Activated T-cell treated with anti-CD3 and anti-CD28 coated beads, Interleukin-2, amount 50 U/mL, for 4 hours (primary cell): ENCODE data around the gene TSSK3. TPM values are rescaled to one million over a fixed set of nuclear protein-coding genes. Genes with fewer than 3 reads are reported as not detected.
A peak's percentile ranks its signal among the peaks of the same experiment; 100 is the strongest.
"Not testable (repeated sequence)": the region's sequence is repeated elsewhere in the genome, so short reads cannot be mapped to it uniquely, and the experiment has no call there.

Experiments used
- ATAC-seq, 2 donors: fragments of 200-7000 bp; cut with Tn5 transposase; one replicate each; pipeline ENCODE4 v1.10.0; 2021
- DNase-seq: peaks from one replicate; pipeline ENCODE4 v3.0.0-alpha.2; 2020
- H3K27me3 Mint-ChIP-seq: one replicate; pipeline ENCODE4 v1.8.0; 2021; ENCODE audit warnings: low read depth, mixed read lengths
- H3K36me3 Mint-ChIP-seq: one replicate; pipeline ENCODE4 v1.8.0; 2022; ENCODE audit warnings: mixed read lengths; ENCODE audit not compliant: insufficient read depth
- H3K4me1 Mint-ChIP-seq: one replicate; pipeline ENCODE4 v1.8.0; 2021; ENCODE audit warnings: low read depth, mixed read lengths
- H3K4me3 Mint-ChIP-seq: one replicate; pipeline ENCODE4 v1.8.0; 2021; ENCODE audit warnings: mild to moderate bottlenecking, moderate library complexity, mixed read lengths
- H3K9me3 Mint-ChIP-seq: one replicate; pipeline ENCODE4 v1.8.0; 2021; ENCODE audit warnings: mixed read lengths
- total RNA-seq, 3 donors: library from RNA; stranded (reverse); gene quantifications; one replicate each; pipeline ENCODE4 v1.2.1, GENCODE V29; 2021

The TSSK3 gene
- total RNA-seq, 3 donors from 2014 or later: 0.71 to 0.98 (median 0.92) TPM

DNA sequence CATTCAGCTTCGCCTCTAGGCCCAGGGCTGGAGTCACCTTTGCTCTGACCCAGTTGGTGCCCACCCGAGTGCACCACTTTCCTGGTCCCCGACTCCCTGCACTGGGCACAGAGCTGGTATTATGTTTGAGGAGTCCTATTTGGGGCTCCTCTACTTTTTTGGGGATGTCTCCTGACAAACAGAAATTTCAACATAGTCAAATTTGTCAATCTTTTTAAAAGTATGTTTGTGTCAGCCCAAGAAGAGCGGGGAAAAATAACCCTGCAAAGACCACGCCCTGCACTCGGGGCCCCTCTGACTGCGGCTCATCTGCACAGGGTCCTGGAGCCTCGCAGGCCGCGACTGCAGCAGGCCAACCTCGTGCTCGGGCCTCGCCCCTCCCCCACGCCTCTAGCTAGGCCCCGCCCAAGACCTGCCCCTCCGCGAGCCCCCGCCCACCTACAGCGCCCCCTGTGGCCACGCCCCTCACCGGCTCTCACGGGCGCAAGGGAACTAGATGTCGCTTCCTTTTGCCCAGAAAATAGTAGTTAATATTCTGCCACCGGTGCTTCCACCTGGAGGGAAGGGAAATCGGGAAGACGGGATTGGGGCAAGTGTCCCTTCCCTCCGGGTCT is 11.4 kb upstream of the TSSK3 start:
- Mint-ChIP-seq H3K4me1 (peaks cover 44% of the 10 kb centered on the region), H3K36me3 (no peaks in the 10 kb centered on the region), H3K4me3 (peak overlapping the region; percentile 83), H3K27me3 (no peaks in the 10 kb centered on the region), H3K9me3 (no peaks in the 10 kb centered on the region)
- ATAC-seq (peak; percentile 71 to 72), DNase-seq (peak; percentile 77)

GRCh38 chr1:32351399-32352238 is 10.7 kb upstream of the TSSK3 start:
- Mint-ChIP-seq H3K27me3 (no peaks in the 10 kb centered on the region), H3K4me1 (peaks cover 37% of the 10 kb centered on the region), H3K9me3 (no peaks in the 10 kb centered on the region), H3K4me3 (peak overlapping the region; percentile 83), H3K36me3 (no peaks in the 10 kb centered on the region)
- DNase-seq (peak; percentile 87), ATAC-seq (peak; percentile 96 to 97)

GRCh38 chr1:32352239-32352745 is 10.0 kb upstream of the TSSK3 start:
- ATAC-seq: no peak
- DNase-seq: no peak
- Mint-ChIP-seq H3K36me3 (no peaks in the 10 kb centered on the region), H3K4me3 (peak overlapping the region; percentile 83), H3K4me1 (peaks cover 37% of the 10 kb centered on the region), H3K9me3 (no peaks in the 10 kb centered on the region), H3K27me3 (no peaks in the 10 kb centered on the region)

DNA sequence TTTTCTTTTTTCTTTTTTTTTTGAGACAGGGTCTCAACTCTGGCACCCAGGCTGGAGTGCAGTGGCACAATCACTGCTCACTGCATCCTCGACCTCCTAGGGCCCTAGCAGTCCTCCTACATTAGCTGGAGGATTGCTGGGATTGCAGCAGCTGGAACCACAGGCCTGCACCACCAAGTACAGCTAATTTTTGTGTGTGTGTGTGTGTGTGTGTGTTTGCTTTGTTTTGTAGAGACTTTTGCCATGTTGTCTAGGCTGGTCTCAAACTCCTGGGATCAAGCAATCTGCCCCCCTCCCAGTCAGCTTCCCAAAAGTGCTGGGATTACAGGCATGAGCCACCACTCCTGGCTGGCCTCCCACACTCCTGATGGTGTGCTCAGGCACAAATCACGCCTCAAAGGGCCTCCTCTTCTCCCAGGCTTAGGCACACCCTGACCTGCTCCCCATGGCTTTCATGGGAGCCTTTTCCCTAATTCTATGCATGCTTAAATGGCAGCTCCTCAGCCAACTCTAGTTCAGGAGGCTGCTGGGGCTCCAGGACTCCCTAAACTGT is 9.4 kb upstream of the TSSK3 start:
- Mint-ChIP-seq H3K36me3 (no peaks in the 10 kb centered on the region), H3K4me1 (peaks cover 37% of the 10 kb centered on the region), H3K9me3 (no peaks in the 10 kb centered on the region), H3K4me3 (peak overlapping the region; percentile 83), H3K27me3 (no peaks in the 10 kb centered on the region)
- DNase-seq (no peak), ATAC-seq (no peak)

DNA sequence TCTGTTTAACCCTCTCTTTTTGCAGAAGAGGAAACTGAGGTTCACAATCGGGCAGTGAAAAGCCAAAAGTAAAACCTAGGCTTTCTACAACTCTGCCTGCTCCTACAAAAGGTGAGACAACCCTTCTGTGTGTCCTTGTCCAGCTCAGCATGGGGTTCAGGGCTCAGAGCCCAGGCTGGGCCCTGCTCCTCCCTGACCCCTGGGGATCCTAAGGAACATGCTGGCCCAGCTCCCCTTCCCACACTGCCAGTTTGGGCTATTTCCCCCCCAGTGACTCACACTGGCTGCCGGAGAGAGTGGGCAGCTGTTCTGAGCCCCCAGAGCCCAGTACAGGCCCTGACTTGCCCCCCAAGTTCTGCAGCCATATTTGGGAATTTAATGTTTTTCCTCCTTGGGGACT is 8.9 kb upstream of the TSSK3 start:
- peaks cover 33% of the 10 kb centered on the region for H3K4me1 Mint-ChIP-seq
- H3K4me3 Mint-ChIP-seq: peak overlapping the region; percentile 83
- DNase-seq (no peak), ATAC-seq (no peak)
- no peaks in the 10 kb centered on the region for H3K36me3 Mint-ChIP-seq
- H3K27me3 Mint-ChIP-seq: no peaks in the 10 kb centered on the region
- no peaks in the 10 kb centered on the region for H3K9me3 Mint-ChIP-seq

DNA sequence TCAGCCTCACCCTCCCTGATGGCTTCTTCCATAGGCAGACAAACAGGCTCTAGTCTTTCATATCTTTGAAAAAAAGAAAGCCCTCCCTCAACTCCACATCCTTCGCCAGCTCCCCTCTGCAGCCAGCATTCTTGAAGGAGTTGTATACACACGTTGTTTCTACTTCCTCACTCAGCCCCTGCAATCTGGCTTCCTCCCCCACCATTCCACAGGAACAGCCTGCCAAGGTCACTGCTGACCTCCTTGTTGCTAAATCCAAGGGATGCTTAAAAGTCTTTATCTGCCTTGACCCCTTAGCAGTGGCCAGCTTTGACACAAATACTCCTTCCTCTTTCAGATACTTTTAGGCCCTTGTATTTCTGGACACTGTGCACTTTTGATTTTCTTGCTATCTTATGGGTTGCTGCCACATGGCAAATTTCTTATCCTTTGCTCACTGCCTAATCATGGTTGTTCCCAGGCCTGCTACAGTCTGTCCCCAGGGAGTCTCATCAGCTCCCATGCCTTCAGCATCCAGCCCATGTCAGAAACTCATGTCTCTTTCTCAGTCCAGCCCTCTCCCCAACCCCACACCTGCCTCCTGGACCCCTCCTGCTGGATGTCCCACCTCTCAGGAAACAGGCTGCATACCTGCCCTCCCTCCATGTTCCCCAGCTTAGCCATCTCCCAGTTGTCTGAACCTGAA is 8.3 kb upstream of the TSSK3 start:
- H3K4me1 Mint-ChIP-seq: peaks cover 28% of the 10 kb centered on the region
- H3K27me3 Mint-ChIP-seq: no peaks in the 10 kb centered on the region
- peak overlapping the region; percentile 83 for H3K4me3 Mint-ChIP-seq
- H3K36me3 Mint-ChIP-seq: no peaks in the 10 kb centered on the region
- no peaks in the 10 kb centered on the region for H3K9me3 Mint-ChIP-seq
- ATAC-seq (no peak), DNase-seq (no peak)

DNA sequence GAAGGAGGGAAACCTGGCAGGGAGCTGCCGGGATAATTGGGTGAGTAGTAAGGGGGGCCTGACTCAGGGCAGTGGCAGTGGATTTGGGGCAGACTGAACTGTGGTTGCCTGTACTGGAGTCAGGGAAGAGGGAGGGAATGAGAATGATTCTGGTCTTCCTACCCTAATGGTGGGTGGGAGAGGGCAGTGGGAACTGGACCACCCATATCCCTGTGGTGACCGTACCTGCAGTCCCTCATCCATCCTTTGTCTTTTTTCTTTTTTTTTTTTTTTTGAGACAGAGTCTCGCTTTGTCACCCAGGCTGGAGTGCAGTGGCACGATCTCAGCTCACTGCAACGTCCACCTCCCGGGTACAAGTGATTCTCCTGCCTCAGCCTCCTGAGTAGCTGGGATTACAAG is 6.6 kb upstream of the TSSK3 start:
- not testable (repeated sequence) for H3K27me3 Mint-ChIP-seq, ATAC-seq, H3K9me3 Mint-ChIP-seq, H3K4me3 Mint-ChIP-seq, DNase-seq, H3K36me3 Mint-ChIP-seq
- H3K4me1 Mint-ChIP-seq: peaks cover 24% of the 10 kb centered on the region

DNA sequence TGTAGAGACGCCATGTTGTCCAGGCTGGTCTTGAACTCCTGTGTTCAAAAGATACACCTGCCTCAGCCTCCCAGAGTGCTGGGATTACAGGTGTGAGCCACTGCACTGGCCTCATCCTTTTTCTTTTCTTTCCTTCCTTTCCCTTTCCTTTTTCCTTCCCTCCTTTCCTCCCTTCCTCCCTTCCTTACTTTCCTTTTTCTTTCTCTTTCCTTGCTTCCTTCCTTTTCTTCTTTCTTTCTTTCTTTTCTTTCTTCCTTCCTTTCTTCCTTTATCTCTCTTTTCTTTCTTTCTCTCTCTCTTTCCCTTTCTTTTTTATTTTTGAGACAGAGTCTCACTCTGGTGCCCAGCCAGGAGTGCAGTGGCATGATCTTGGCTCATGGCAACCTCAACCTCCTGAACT is 5.9 kb upstream of the TSSK3 start:
- DNase-seq (no peak), ATAC-seq (no peak)
- H3K4me1 Mint-ChIP-seq: peaks cover 27% of the 10 kb centered on the region
- H3K36me3 Mint-ChIP-seq: peaks cover 4% of the 10 kb centered on the region
- H3K9me3 Mint-ChIP-seq: no peaks in the 10 kb centered on the region
- H3K27me3 Mint-ChIP-seq: peaks cover 4% of the 10 kb centered on the region
- no peak overlapping the region for H3K4me3 Mint-ChIP-seq

GRCh38 chr1:32357614-32358013 is 4.7 kb upstream of the TSSK3 start:
- Mint-ChIP-seq H3K27me3 (peaks cover 4% of the 10 kb centered on the region), H3K4me1 (peaks cover 28% of the 10 kb centered on the region), H3K9me3 (no peaks in the 10 kb centered on the region), H3K4me3 (no peak overlapping the region), H3K36me3 (peaks cover 4% of the 10 kb centered on the region)
- DNase-seq (no peak), ATAC-seq (no peak)

GRCh38 chr1:32358435-32358834 is 3.9 kb upstream of the TSSK3 start:
- Mint-ChIP-seq H3K27me3 (peaks cover 4% of the 10 kb centered on the region), H3K36me3 (peaks cover 6% of the 10 kb centered on the region), H3K4me3 (no peak overlapping the region), H3K9me3 (no peaks in the 10 kb centered on the region), H3K4me1 (peaks cover 25% of the 10 kb centered on the region)
- DNase-seq: no peak
- no peak for ATAC-seq

DNA sequence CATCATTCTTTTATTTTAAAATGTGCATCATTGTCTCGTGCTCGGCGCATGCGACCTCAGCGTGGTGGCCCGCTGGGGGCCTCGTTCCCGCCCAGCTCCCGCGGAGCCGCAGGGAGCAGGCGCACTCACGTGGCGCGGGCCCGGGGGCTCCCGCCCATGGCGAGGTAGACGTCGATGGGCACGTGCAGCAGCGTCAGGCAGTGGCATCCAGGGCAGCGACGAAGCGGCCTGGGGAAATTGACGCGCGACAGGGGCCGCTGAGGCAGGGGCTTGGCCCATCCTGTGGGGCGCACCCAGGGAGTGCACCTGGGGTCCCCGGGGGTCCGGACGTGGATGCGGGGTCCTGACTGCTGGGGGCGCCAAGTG is 1.0 kb upstream of the TSSK3 start:
- no peak for DNase-seq
- no peak for ATAC-seq
- H3K27me3 Mint-ChIP-seq: peaks cover 4% of the 10 kb centered on the region
- H3K4me1 Mint-ChIP-seq: peaks cover 19% of the 10 kb centered on the region
- no peak overlapping the region for H3K4me3 Mint-ChIP-seq
- peaks cover 9% of the 10 kb centered on the region for H3K36me3 Mint-ChIP-seq
- H3K9me3 Mint-ChIP-seq: no peaks in the 10 kb centered on the region

DNA sequence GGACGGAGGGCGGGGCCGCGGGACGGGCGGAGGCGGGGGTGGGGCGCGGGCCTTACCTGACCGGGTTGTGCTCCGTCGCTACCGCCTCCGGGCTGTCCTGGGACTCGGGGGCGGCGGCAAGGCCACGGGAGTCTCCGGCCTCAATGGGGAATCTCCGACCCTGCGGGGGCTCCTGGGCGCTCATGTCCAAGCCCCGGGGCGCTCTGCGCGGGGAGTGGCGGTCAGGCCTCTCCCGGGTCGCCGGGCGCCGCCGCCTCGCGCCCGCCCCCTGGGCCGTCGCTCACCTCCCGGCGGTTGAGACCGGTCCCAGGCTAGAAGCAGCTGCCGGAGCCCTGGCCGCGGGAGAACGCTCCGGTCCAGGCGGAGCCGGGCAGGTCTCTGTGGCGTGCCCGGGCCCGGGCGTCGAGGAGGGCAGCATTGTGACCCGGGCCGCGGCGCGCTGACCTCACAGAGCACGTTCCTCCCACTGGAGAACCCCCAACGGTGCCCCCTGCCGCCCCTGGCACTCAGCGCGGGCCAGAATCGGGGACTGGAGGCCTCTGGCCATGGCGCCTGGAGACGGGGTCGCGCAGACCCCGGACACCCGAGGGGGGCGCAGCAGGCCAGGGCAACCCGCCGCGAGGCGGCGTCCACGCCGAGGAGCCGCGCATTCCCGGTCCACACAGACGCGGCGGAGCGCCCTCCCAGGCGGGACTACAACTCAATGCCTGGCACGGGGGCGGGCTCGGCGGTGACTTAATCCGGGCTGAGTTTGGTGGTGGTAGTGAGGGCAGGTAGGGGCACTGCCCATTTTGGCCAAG is 465 bp upstream of the TSSK3 start:
- Mint-ChIP-seq H3K4me3 (no peak overlapping the region), H3K9me3 (no peaks in the 10 kb centered on the region), H3K27me3 (peaks cover 4% of the 10 kb centered on the region), H3K36me3 (peaks cover 9% of the 10 kb centered on the region), H3K4me1 (peaks cover 19% of the 10 kb centered on the region)
- DNase-seq: peak; percentile 26
- peak; percentile 60 to 65 for ATAC-seq

DNA sequence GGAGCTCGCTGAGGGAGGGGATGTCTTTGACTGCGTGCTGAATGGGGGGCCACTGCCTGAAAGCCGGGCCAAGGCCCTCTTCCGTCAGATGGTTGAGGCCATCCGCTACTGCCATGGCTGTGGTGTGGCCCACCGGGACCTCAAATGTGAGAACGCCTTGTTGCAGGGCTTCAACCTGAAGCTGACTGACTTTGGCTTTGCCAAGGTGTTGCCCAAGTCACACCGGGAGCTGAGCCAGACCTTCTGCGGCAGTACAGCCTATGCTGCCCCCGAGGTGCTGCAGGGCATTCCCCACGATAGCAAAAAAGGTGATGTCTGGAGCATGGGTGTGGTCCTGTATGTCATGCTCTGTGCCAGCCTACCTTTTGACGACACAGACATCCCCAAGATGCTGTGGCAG is 1.4 kb downstream of the TSSK3 start:
- Mint-ChIP-seq H3K27me3 (peaks cover 4% of the 10 kb centered on the region), H3K9me3 (no peaks in the 10 kb centered on the region), H3K4me1 (peaks cover 19% of the 10 kb centered on the region), H3K36me3 (peaks cover 14% of the 10 kb centered on the region), H3K4me3 (no peak overlapping the region)
- DNase-seq (no peak), ATAC-seq (no peak)

DNA sequence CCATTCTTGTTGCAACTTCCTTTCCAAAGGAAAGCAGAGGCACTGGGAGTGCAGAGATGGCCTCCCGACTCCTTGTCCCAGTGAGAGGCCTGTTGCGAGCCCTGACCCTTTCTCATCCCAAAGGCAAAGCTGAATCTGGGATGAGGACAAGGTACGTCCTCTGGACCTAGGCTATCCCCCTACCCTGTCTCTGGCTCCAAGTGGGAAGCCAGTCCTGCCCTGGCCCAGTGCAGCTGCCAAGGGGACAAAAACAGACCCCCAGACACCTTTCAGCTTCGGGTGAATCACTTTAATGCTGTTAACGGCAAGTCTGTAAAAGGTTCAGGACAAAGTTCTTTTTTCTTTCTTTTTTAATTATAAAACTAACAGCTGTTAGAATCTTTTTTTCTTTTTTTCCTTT is 2.5 kb downstream of the TSSK3 start:
- Mint-ChIP-seq H3K36me3 (peaks cover 20% of the 10 kb centered on the region), H3K4me1 (peaks cover 15% of the 10 kb centered on the region), H3K27me3 (peaks cover 4% of the 10 kb centered on the region), H3K4me3 (no peak overlapping the region), H3K9me3 (no peaks in the 10 kb centered on the region)
- ATAC-seq (no peak), DNase-seq (no peak)
